ACC112 (cell line): ENCODE data around the gene PIM3.

Experiments
- H2AFZ ChIP-seq: fragments of 200-600 bp; sonication (generic); one replicate; pipeline ENCODE4 v1.6.0; 2017; ENCODE audit warnings: antibody characterized with exemption, low read length; ENCODE audit not compliant: unreplicated experiment
- H3K27ac ChIP-seq: fragments of 200-600 bp; sonication (generic); 2 replicates; pipeline ENCODE4 v1.5.1; 2014; ENCODE audit warnings: low read depth, mild to moderate bottlenecking, antibody characterized with exemption, low read length, moderate library complexity
- H3K27me3 ChIP-seq: fragments of 200-600 bp; sonication (generic); 2 replicates; pipeline ENCODE4 v1.6.1; 2014; ENCODE audit warnings: mild to moderate bottlenecking, antibody characterized with exemption, low read length, moderate library complexity, mixed read lengths; ENCODE audit not compliant: insufficient read depth
- H3K36me3 ChIP-seq: fragments of 200-600 bp; sonication (generic); 2 replicates; pipeline ENCODE4 v1.6.1; 2016; ENCODE audit warnings: mild to moderate bottlenecking, antibody characterized with exemption, low read length, moderate library complexity, mixed read lengths; ENCODE audit not compliant: insufficient read depth
- H3K4me1 ChIP-seq: fragments of 200-600 bp; sonication (generic); one replicate; pipeline ENCODE4 v1.6.1; 2016; ENCODE audit warnings: low read length, mixed read lengths; ENCODE audit not compliant: insufficient read depth, unreplicated experiment, control insufficient read depth
- H3K4me3 ChIP-seq: fragments of 200-600 bp; sonication (generic); 2 replicates; pipeline ENCODE4 v1.5.1; 2014; ENCODE audit warnings: mild to moderate bottlenecking, low read depth, low read length
- H3K79me2 ChIP-seq: fragments of 200-600 bp; sonication (generic); one replicate; pipeline ENCODE4 v1.6.0; 2016; ENCODE audit warnings: low read length; ENCODE audit not compliant: control insufficient read depth, unreplicated experiment, insufficient read depth

Gene PIM3

DNA sequence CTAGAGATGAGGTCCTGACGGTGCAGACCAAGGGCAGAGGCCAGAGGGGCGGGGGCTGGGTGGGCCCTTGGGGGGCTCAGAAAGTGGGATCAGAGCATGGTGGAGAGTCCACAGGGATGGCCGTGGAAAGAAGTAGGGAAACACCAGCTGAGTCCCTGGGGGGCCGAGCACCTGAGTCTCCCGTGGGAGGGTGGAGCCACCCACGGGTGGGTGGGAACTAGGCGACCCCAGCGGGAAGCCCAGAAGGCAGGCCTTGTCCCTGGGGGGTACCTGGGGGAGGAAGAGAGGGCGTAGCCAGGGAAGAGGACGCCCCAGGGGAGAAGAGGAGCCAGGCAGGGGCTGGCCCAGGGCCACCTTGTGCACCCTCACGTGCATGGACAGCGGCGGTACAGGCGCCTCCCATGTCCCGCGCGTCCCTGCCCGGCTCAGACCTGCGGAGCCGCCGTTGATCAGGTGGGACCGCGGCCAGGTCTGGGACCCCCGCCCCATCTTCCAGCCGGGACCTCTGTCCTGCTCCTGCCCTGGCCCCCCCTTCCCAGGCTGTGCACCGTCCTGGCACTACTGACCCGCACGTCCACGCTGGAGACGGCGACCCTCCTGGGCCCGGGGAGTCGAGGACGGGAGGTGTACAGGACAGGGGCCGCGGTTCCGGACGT lies 31.9 kb upstream of the PIM3 start:
- Histone ChIP-seq H3K36me3 (no peaks in the 10 kb centered on the region), H3K27ac (no peak overlapping the region), H3K79me2 (no peaks in the 10 kb centered on the region), H3K27me3 (no peaks in the 10 kb centered on the region), H3K4me3 (no peak overlapping the region), H3K4me1 (peaks cover 6% of the 10 kb centered on the region), H2AFZ (no peak overlapping the region)

DNA sequence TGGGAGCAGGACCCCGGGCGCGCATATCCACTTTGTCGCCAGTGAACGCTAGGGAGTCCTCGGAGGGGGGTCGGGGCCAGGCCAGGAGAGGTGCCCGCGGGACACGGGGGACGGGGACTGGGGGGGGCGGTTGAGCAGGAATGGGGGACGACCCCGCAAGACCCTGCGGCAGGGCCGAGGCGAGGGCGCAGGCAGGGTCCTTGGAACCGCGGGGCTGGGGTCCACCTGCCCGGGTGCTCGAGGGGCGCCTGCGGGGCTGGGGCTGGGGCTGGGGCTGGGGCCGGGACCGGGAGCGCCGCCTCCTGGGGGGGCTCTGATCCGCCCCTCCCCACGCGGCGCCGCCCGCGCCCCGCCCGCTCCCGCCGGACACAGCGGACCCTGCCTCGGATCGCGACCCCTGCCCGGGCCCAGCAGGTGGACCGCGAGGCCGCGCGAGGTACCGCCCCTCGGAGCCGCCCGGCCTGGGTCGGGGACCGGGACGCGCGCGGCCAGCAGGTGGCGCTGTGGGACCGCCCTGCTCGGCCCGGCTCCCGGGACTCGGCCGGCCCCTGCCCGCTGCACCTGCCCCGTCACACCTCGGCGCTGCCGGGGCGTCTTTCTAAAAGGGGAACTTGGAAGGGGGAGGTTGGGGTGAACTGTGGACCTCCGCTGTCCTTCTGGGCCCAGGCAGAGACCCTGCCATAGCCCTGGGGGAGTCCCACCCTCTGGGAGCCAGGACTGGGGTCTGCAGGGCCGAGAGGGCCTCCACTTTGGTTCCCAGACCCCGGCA lies 31.2 kb upstream of the PIM3 start:
- Histone ChIP-seq H3K36me3 (no peaks in the 10 kb centered on the region), H3K4me3 (no peak overlapping the region), H3K27me3 (no peaks in the 10 kb centered on the region), H3K4me1 (peaks cover 13% of the 10 kb centered on the region), H2AFZ (no peak overlapping the region), H3K79me2 (no peaks in the 10 kb centered on the region), H3K27ac (no peak overlapping the region)

DNA sequence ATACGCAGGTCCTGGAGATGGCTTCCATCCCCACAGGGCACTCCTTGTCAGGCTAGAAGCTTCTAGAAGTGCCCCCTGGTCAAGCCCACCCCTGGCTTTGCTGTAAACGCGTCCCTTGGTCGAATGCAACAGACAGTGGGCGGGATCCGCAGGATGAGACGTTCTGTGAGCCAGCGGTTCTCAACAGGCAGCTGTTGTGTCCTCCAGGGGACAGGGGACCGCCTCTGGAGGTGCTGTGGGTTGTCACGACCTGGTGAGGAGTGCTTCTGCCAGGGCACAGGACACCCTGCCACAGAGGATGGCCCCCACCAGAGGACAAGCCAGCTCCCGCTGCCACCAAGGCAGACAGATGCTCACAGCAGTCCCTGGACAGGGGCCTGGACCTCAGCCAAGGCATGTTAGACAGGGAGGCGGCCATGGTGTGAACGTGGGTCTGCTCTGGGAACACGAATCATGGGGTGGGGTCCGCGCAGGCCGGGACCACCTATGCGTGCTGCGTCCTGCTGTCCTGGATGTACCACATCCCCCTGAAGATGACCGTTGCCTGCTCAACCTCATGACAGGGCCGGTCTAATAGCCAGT lies 30.5 kb upstream of the PIM3 start:
- H2AFZ ChIP-seq = no peak overlapping the region
- H3K27ac ChIP-seq = no peak overlapping the region

DNA sequence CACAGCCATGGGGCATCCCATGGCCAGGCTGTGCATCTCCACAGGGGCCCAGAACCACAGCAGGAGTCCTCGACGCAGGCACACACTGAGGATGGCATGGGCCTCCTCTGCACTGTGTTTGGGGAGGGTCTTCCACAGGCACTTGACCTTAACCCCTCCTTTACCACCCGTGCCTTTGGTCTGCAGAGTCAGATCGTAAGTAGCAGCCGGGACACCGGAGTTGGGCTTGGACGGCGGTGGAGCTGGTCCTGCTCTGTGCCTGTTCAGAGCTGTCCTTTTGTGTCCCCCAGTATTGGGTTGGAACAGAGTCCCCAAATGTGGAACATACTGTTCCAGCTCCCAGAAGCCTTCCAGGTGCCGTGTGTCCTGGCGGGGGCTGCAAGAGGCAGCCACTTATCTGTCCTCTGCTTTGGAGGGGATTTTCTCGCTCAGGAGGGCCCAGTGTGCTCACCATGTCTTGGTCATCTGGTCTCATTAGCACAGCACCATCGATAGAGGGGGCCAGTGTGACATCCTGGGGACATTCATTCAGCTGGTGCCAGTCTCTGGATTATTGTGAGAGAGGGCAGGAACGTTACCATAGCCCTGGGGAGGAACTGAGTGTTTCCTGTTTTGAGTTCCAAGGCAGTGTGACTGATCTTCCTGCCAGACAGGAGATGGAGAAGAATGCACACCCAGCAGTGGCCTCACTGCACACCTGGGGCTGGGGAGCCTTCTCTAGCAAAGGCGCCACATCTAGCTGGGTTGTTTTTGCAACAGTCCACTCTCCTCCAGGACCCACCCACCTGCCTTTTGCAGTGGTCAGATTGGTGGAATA lies 29.8 kb upstream of the PIM3 start:
- Histone ChIP-seq H3K27me3 (no peaks in the 10 kb centered on the region), H3K4me1 (peaks cover 17% of the 10 kb centered on the region)

More for the DNA sequence above, 30.5 kb upstream of the PIM3 start:
- Histone ChIP-seq H3K27me3 (no peaks in the 10 kb centered on the region), H3K36me3 (no peaks in the 10 kb centered on the region), H3K4me1 (peaks cover 17% of the 10 kb centered on the region), H3K4me3 (no peak overlapping the region), H3K79me2 (no peaks in the 10 kb centered on the region)

DNA sequence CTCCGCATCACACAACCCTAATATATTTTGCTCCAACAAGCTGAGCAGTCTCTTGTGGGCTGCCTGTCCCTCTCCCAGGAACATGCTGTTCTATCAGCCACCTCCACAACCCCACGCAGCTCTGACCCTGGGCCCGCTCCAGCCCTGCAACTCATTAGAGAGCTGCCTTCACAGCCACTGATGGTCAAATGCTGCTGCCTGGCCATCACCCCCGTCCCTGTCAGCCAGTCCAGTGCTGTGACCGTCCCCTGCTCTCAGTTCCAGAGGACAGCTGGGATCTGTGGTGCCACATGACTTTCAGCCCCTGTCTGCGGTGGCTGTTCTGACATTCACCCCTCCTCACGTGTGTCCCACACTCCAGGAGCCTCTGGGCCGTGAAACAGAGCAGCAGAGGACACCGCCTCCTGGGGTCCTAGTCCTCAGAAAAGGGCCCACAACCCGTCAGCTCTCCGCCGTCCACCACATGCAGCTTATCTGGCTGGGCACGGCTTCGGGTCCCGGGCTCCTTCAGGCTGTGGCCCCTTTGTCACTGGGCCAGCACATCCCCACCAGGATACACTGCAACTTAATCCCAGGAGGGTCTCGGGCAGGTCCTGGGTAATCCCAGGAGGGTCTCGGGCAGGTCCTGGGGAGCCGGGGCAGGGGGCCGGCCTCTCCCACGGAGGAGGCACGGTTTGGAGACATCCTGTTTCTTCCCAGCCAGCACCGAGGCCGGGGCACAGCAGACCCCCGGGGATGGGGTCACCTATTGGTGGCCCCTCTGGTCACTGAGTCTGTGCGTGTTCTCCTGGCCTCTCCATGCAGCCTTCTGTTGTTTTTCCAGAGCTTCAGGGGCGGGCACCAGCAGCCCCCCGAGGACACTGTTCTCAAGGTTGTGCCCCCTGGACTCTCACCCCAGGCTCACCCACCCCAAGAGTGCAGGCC lies 27.1 kb upstream of the PIM3 start:
- Histone ChIP-seq H2AFZ (no peak overlapping the region), H3K27me3 (no peaks in the 10 kb centered on the region), H3K79me2 (no peaks in the 10 kb centered on the region), H3K27ac (no peak overlapping the region), H3K4me3 (peak overlapping the region; percentile 71; the same call in 1 of the 2 replicates), H3K36me3 (no peaks in the 10 kb centered on the region), H3K4me1 (peaks cover 20% of the 10 kb centered on the region)

More for the DNA sequence above, 29.8 kb upstream of the PIM3 start:
- Histone ChIP-seq H2AFZ (no peak overlapping the region), H3K4me3 (no peak overlapping the region), H3K36me3 (no peaks in the 10 kb centered on the region), H3K27ac (no peak overlapping the region), H3K79me2 (no peaks in the 10 kb centered on the region)

DNA sequence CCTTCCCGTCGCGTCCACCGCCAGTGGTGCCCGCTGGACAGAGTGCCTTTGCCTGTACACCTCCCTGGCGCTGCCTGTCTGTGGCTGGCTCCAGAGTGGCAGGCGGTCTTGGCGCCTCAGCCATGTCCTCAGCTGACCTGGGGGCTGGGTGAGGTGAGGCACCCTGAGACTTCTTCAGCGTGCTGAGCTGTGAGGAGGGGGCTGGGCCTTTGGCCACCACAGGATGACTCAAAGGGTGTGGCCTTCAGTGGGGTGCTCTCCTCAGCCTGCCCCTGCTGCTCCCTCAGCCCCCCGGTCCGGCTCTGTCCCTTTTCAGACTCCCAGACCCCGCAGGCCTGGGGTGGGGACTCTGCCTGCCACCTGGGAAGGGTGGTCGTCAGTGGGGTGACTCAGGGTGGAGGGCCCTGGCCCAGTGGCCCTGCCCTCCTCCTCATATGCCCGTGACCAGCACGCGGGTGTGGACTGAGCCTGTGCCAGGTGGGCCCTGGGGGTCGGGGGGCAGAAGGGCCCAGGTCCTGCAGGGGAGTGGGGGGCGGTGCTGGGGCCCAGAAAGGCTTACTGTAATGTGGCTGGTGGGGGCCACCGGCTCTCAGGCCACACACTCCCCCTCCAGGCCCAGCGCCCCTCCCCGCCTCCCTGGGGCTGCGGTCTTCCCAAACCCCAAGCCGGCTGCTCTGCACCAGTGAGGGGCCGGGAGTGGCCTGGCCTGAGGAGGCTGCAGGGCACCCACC lies 26.2 kb upstream of the PIM3 start:
- Histone ChIP-seq H3K27me3 (no peaks in the 10 kb centered on the region), H3K4me1 (peaks cover 20% of the 10 kb centered on the region), H2AFZ (no peak overlapping the region), H3K27ac (peak overlapping the region; percentile 53; the same call in 1 of the 2 replicates), H3K36me3 (no peaks in the 10 kb centered on the region), H3K79me2 (no peaks in the 10 kb centered on the region), H3K4me3 (peak overlapping the region; percentile 71)

DNA sequence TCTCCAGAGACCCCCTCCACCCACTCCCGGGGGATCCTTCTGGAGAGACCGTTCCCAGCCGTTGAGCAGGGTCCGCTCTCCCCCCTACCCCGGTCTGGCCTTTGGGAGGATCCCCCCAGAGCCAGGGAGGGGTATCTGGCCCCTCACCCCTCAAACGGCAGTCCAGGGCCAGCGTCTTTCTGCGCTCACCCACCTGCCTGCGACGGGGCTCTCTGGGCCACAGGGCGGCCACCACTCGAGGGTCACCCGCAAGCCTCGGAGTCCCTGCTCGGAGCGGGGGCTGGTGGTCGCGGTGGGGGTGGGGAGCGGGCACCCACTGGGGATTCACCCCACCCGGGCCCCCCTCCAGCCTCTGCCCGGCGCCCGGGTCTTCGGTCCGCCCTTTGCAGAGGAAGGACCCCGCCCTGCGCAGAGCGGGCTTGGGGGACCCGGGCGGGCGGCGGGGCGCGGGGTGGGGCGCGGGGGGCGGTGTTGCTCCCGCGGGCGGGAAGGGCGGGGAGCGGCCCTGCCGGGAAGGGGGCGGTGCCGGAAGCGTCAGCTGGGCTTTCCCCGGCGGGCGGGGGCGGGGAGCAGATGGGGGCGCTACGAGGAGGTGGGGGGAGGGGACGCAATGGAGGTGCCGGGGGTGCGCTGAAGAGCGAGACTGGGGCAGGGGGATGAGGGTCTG lies 25.5 kb upstream of the PIM3 start:
- no peaks in the 10 kb centered on the region for H3K79me2 ChIP-seq
- no peaks in the 10 kb centered on the region for H3K36me3 ChIP-seq
- H3K27me3 ChIP-seq = no peaks in the 10 kb centered on the region
- H3K4me1 ChIP-seq = peaks cover 20% of the 10 kb centered on the region
- peak overlapping the region; percentile 71 for H3K4me3 ChIP-seq
- H2AFZ ChIP-seq = no peak overlapping the region
- peak overlapping the region; percentile 53; the same call in 1 of the 2 replicates for H3K27ac ChIP-seq

DNA sequence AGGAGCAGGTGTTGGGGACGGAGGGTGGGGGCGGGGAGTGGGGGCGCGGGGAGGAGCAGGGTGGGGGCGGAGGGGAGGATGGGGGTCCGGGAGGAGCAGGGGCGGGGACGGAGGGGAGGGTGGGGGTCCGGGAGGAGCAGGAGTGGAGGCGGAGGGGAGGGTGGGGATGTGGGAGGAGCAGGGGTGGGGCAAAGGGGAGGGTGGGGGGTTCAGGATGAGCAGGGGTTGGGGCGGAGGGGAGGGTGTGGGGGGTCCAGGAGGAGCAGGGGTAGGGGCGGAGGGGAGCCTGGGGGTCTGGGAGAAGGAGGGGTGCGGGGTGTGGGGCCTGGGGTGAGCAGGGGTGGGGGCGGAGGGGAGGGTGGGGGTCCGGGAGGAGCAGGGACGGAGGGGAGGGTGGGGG lies 25.0 kb upstream of the PIM3 start:
- Histone ChIP-seq H3K36me3 (no peaks in the 10 kb centered on the region), H3K27ac (no peak overlapping the region), H3K27me3 (no peaks in the 10 kb centered on the region), H2AFZ (no peak overlapping the region), H3K79me2 (no peaks in the 10 kb centered on the region), H3K4me1 (peaks cover 20% of the 10 kb centered on the region), H3K4me3 (no peak overlapping the region)
